GM21717 (cell line): ENCODE results near the gene DNAJC11.
"Not testable (repeated sequence)": the region's sequence is repeated elsewhere in the genome, so short reads cannot be mapped to it uniquely, and the experiment has no call there.

Experiments
- ATAC-seq: cut with Tn5 transposase; IDR thresholded peaks from one replicate; pipeline ENCODE4 v1.9.1; 2021; ENCODE audit warnings: mild to moderate bottlenecking, moderate library complexity; ENCODE audit not compliant: unreplicated experiment

DNAJC11 gene

DNA sequence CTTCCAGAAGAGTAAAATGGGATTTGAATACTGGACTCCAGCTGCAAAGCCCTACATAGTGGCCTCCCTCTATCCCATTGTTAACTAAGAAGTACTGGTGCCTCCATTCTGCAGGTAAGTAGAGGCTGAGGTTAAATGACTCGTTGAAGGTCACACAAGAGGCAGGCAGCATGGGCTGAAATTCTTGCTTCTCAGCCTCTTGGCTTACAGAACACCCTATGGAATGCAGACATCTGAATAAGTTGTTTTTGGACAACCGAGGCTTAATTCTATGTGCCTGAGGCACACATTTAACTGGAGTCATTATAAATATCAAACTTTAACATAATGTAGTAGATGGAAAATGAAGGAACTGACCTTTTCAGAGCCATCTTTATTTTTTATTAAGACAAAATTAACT is 5.7 kb downstream of the DNAJC11 start:
- no peak for ATAC-seq

DNA sequence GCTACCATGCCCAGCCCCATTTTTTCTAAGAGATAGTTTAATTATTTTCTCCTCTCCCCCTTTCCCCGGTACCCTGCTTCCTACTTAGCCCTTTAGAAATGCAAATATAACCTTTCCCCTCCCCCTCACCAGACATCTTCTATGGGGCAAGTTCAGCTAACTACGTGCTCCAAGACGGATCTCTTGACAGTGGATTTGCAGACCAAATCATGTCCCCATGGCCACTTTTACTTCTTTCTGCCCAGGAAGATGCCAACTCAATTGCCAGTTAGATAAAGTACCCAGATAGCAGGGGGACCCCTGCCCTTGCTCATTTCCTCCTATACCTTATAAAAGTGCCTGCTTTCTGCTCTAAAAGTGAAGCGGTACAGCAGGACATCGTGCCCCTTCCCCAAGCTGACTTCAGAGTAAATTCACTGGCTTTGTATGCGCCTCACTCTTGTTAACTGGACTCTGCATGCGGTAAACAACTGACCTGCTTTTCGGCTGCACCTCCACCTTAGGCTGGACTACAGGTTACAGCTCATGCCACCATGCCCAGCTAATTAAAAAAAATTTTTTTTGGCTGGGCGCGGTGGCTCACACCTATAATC is 7.4 kb downstream of the DNAJC11 start:
- ATAC-seq, result no peak

DNA sequence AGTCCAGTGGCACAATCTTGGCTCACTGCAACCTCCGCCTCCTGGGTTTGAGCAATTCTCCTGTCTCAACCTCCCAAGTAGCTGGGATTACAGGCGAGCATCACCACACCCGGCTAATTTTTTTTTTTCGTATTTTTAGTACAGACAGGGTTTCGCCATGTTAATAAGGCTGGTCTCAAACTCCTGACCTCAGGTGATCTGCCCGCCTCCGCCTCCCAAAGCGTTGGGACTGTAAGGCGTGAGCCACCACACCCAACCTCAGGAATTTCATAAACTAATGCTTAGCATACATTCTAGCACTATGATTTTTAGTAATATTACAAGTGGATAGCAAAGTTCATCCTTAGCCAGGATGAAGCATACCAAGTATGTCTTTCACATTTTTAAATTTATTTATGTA is 8.7 kb downstream of the DNAJC11 start:
- ATAC-seq, result no peak

DNA sequence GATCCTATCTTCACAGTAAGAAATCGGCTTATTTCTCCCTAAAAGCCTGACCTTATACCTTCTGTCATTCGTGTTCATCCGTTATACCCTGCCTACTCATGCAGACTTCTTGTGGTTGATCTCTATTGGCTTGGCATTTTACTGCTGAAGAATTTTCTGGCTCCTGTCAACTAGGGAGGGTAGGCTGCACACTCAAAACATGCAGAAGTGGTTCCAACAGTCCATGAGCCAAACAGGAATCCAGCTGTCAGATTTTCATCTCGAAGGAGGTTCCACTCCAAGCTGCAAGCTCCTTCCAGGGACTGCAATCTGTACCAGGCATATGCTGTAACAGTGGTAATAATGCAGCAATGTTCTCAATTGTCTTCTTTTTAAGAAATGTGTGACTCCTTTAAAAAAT is 10.1 kb downstream of the DNAJC11 start:
- no peak for ATAC-seq

DNA sequence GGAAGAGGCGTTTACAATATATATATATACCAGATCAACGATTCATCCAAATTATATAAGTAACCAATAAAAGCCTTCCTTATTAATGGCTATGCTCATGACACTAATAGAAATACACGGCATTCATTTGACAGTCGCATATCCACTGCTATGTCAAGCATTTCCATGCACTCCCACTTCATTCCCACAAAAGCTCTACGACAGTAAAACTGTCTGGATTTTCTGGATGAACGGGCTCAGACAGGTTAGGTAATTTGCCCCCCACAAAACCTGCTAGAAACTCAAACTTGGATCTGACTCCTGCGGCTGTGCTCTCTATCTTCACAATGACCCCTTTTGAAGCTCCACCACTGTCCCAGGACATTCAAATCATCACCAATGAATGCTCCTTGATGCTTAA is 11.4 kb downstream of the DNAJC11 start:
- ATAC-seq, result no peak

DNA sequence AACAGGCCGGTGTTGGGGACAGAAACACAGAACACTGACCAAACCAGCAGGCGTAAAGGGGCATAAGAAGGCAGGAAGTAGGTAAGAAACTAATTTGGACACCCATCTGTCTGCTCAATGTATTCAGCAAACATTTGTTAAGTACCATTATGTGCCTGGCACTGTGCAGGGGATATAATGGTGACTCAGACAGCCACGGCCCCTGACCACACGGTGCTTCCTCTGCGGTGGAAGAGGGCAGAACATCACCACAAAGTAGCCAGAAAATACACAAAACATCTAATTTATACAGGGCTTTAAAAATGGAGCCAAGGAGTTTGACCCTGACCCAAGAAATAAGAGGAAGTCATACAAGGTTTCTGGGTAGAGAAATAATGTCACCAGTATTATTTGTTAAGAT is 12.9 kb downstream of the DNAJC11 start:
- ATAC-seq, result no peak

DNA sequence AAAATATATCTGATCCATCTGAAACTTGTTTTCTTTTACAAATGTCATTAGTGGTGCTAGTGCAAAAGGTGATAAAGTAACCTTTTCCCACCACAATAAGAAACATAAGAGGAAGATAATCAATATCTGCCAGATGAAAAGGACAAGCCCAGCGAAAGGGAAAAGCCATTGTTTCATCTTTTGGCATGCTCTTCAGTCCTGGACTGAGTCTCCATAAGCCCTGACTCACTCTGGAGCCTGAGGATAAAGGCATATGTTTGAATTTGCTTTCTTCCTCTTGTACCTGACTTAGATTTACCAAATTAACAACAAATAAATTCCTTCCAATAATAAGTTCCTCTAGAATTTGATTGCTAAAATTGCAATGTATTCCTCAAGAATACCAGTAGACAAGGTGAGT is 13.6 kb downstream of the DNAJC11 start:
- no peak for ATAC-seq

DNA sequence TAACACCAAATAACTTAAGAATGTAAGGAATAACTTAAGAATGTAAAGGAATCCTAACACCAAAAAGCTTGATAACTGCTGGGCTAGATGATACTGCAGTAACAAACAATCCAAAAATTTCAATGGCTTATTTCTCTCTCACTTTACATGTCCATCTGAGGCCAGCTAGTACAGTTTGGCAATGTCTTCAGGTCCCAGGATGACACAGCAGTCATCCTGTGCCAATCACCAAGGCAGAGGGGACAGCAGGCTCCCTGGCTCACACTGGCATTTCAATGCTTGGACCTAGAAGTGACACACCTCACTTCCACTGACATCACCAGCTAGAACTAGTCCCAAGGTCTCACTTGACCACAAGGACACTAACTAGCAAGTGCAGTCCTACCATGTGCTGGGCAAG is 15.3 kb downstream of the DNAJC11 start:
- no peak for ATAC-seq

DNA sequence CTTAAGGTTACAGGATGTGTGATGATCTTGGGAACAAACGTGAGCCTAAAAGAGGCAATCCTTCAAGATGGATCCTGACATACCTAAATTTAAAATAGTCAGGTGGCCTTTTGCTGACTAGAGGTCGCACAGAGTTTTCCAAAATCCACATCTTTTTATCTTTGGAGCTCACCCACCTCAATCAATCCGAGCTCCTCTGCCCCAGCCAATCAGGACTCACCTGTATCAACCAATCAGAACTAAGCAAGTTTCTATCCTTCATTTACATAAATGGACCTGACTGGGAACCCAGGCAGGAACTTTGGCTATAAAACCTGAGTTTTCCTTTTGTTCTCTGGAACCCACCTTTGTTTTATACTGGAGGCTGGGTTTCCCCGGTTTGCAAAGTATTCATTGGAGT is 16.2 kb downstream of the DNAJC11 start:
- ATAC-seq, result no peak

DNA sequence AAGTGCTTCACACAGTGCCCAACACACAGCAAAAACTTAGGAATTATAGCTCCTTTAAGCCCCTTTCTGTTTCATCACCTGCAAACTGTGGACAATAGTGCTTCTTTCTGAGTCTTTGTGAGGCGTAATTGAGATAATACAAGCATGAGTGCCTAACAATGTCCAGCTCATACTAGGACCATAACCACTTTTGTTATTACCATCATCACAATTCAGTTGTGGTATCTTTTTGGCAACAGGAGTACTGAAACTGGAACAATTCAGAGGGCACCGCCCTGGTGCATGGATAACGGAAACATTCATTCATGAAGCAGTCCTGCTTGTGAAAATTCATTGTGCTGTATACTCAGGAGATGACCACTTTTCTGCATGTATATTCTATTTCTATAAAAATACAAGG is 18.2 kb downstream of the DNAJC11 start:
- no peak for ATAC-seq

DNA sequence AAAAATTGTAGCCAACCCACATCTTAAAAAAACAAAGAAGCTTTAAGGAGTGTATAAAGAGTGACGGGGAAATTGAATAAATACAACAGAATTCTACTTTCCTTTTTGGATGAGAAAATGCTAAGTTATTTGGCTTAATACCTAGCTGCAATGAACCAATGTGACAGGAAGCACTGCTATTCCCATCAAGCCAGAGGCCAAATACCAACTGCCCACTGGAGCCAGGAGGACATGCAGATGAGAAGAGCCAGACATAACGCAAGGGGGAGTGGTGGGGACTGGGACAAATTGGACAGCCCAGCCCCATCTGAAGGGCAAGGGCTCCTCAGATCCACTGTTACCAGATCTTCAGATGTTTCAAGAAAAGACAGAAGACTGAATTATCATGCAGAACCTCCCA is 25.7 kb downstream of the DNAJC11 start:
- ATAC-seq, result no peak

DNA sequence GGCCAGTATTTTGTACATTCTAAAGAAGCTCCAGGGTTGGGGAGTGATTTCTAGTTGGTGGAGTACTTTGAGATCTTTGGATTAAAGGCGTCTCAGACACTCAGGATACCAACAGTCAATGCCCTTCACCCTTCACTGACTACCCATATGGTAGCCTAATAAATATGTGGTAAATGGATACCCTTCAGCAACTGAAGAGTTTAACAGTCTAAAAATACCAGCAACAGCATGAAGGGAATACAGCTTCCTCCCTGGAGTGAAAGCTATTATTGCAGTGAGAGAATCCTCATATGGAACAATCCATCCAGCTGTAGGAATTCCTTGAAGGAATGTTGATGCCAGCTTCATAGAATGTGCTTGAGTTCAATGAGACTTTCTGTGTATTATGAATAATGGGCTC is 26.8 kb downstream of the DNAJC11 start:
- ATAC-seq, result no peak

DNA sequence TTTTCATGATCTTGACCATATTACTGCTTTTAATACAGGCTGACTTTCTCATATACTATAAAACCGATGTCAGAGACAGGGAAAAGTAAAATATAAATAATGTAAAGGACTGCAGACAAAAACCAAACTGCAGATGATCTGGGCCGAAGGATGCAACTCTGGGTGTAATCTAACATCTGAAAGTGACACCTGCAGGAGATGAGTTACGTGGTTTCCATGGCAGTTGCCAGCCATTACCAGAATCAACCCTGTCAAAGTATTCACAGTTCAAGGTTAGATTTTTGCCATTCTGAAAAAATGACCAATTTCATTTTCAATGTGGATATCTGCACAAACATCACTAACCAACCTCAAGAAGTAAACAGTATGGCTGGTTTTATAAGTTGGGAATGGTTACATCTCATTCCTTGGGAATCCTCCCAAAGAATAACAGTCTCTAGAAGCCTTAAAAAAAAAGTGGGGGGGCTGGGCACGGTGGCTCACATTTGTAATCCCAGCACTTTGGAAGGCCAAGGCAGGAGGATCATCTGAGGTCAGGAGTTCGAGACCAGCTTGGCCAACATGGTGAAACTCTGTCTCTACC is 27.7 kb downstream of the DNAJC11 start:
- ATAC-seq, result no peak

DNA sequence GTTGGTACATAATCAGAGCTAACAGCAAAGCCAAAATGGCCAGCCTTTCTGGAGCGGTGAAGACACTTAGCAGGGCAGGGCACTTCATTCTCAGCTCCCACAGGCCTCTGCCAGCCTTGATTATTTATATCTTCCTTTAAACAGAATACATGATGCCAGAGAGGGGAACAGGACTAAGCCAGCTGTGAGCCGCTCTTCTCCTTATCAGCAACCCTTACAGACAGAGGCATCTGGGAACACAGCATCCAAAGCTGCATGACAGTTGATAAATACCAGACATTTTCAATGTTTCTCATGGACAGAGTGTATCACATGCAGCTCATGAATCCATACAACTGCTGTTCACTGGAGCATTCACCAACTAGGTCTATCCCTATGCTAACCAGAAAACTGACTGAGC is 29.1 kb downstream of the DNAJC11 start:
- ATAC-seq, result no peak

DNA sequence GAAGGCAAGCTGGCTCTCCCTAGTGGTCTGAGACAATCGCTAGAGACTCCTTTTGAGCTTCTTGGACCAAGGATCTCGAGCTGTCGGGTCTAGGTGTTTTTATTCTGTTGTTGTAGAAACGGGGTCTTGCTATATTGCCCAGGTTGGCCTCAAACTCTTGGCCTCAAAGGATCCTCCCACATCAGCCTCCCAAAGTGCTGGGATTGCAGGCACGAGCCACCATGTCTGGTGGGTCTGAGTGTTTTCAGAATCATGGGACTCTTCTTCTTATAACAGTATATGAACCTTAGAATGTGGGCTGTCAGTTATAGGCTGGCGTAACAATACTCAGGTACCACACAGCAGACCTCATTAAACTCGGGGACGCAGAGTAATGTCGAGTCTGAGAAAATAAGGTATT is 33.1 kb downstream of the DNAJC11 start:
- no peak for ATAC-seq

DNA sequence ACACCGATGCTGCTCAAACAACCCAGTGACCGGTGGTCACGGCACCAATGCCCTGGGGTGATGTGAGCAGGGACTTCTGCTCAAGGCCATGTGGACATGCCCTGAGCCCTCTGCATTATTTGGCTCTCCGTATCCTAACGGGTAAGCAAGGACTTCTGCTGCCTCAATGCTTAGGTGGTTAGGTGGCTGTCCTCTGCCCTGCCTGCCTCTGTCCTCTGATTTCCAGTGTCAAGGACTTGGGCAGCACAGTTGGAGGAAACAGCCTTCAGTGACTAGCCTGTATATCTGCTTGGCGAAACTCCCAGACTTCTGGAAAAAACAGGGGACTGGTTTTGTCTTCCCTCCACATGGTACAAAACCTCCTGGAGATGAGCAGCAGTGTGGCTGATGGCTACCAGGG is 34.5 kb downstream of the DNAJC11 start:
- no peak for ATAC-seq

DNA sequence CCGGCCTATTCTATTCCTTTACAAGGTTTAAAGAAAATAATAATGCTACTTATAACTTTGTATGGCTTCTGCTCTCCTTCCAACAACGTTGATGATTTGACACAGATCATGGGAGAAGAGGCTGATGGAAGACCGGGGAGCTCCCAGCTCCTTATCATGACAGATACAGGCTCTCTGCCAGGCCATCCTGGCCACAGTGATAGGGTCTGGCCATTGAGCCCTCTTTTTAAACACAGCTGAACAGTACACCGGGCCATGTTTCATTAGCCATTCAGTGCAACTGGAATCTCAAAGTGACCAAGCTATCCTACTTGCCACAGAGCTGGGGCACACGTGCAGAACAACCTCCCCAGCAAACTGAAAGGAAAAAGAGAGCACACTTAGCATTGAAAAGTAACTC is 34.9 kb downstream of the DNAJC11 start:
- ATAC-seq, result no peak

DNA sequence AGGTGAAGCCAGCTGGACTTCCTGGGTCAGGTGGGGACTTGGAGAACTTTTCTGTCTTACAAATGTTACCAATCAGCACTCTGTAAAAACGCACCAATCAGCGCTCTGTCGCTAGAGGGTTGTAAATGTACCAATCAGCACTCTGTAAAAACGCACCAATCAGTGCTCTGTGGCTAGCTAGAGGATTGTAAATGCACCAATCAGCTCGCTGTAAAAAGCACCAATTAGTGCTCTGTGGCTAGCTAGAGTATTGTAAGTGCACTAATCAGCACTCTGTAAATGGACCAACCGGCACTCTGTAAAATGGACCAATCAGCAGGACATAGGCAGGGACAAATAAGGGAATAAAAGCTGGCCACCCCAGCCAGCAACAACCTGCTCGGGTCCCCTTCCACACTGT is 39.1 kb downstream of the DNAJC11 start:
- not testable (repeated sequence) for ATAC-seq

DNA sequence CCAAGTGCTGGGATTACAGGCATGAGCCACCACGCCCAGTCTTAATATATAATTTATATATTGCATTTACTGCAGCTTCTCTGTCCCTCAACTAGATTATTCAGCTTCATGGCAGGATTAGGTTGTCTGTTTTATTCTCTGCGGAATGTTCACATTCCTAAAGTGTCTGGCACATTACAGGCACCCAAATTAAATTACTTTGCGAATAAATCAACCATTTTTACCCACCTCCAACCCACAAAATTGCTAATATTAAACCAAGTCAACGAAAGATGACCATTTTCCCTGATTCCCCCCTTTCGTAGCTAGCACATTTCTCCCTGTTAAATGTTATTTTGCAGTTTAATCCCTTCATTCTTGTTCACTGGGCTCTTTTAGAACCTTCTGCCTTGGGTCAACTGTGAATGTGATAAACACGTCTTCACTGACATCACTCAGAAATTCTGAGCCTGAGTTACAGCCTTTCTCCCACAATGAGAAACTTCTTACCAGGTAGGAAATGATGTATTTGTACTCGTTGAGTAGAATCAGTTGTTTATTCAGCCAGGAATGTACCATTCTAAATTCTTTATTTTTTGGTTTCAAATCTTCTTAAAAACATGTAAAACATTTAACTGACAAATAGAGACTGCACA is 41.1 kb downstream of the DNAJC11 start:
- no peak for ATAC-seq

DNA sequence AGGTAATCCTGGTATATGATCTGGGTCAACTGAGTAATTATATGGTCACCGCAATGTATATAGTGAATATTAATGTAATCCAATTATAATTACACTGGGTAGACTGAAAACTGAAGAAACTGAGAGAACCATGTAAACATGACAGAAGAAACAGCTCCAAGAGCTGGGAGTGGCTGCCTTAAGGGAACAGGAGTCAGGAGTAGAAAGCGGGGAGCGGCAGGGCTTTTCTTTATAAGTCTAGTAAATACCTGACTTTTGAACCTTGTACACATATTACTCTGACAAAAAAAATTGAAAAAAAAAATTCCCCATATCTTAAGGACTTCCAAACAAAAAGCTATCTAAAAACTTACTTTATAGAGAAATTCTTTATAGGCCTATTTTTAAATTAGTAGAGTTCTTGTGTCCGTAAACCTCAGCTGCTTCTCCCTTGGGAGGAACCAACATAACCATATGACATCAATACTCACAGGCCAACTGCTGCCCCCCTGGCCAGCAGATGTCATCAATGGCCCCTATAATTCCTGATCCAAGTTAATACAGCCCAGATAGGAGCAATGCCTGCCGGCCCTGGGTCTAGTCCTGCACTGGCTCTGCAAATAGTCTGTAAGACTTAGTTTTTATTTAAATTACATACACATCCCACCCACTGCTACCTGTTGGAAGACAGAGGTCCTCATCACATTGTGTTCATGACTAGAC is 43.1 kb downstream of the DNAJC11 start:
- no peak for ATAC-seq

DNA sequence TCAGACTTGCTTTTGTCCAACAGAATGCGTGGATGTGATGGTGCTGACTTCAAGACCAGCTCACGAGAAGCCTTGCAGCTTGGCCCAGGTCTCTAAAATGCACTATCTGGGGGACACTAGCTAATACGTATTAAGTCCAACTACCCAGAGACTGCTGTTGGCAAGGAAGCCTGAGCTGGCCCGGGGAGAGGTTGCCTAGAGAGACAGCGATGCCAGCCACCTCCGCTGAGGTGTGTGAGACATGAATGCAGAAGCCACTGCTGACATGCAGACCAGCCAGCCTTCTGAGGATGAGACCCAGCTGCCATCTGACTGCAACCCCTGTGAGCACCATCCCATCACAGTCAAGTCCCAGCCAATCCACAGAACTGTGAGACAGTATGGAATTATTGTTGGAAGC is 44.5 kb downstream of the DNAJC11 start:
- no peak for ATAC-seq
